ENCODE results near the gene NOL3.

- TF ChIP-seq CTCF (conservative IDR thresholded peaks at IDR 0.05; ENCODE audit: low read length) (no peak), EZH2phosphoT487 (IDR thresholded peaks at IDR 0.05; ENCODE audit: borderline replicate concordance) (no peak)
These were observed 38.0 kb downstream of the NOL3 start for GRCh38 chr16:67208154-67208896.
